Glomerular visceral epithelial cell (primary cell): ENCODE measurements around the gene DIPK1A.

Source experiments
- DNase-seq: peaks from one replicate; pipeline ENCODE4 v3.0.0-alpha.2; 2016; ENCODE audit errors: extremely low spot score

The DIPK1A gene

GRCh38 chr1:92842082-92843045, 118.9 kb downstream of the DIPK1A start:
- no peak for DNase-seq

GRCh38 chr1:92840600-92840999, 120.7 kb downstream of the DIPK1A start:
- DNase-seq, result no peak

GRCh38 chr1:92839442-92839841, 121.8 kb downstream of the DIPK1A start:
- no peak for DNase-seq

GRCh38 chr1:92838519-92838918, 122.7 kb downstream of the DIPK1A start:
- DNase-seq, result no peak

- DNase-seq, result no peak
These were observed 124.2 kb downstream of the DIPK1A start for GRCh38 chr1:92837062-92837461.

- DNase-seq, result no peak
These were observed 126.6 kb downstream of the DIPK1A start for GRCh38 chr1:92834617-92835016.

GRCh38 chr1:92833840-92834239, 127.4 kb downstream of the DIPK1A start:
- DNase-seq, result no peak

GRCh38 chr1:92832537-92833114, 128.6 kb downstream of the DIPK1A start:
- DNase-seq, result no peak

- DNase-seq, result peak; percentile 98
These were observed 129.3 kb downstream of the DIPK1A start, which contains the start of gene RPL5 for GRCh38 chr1:92831762-92832536. Gene RPL5, plus strand, starts transcription at chr1:92832040. Its CDS starts 75 bp downstream, at chr1:92832115.

- DNase-seq, result no peak
These were observed 129.9 kb downstream of the DIPK1A start for GRCh38 chr1:92831368-92831761.

- no peak for DNase-seq
These were observed 134.5 kb downstream of the DIPK1A start for GRCh38 chr1:92826792-92827191.

- no peak for DNase-seq
These were observed 138.4 kb downstream of the DIPK1A start for GRCh38 chr1:92822879-92823278.

GRCh38 chr1:92820551-92820950, 140.7 kb downstream of the DIPK1A start:
- no peak for DNase-seq

- DNase-seq, result no peak
These were observed 141.2 kb downstream of the DIPK1A start for GRCh38 chr1:92820024-92820423.

- peak; percentile 29 for DNase-seq
These were observed 143.1 kb downstream of the DIPK1A start for GRCh38 chr1:92817986-92818764.

GRCh38 chr1:92817137-92817697, 144.0 kb downstream of the DIPK1A start:
- no peak for DNase-seq

GRCh38 chr1:92816732-92817131, 144.5 kb downstream of the DIPK1A start:
- DNase-seq, result no peak

GRCh38 chr1:92808381-92808780, 152.9 kb downstream of the DIPK1A start:
- no peak for DNase-seq

GRCh38 chr1:92805216-92805615, 156.0 kb downstream of the DIPK1A start:
- DNase-seq, result no peak

- DNase-seq, result peak; percentile 83
These were observed 156.5 kb downstream of the DIPK1A start for GRCh38 chr1:92804721-92805201.
